Stimulated activated CD4-positive, alpha-beta T cell treated with anti-CD3 and anti-CD28 coated beads, Interleukin-1b, Interleukin-23, amount 100 ng/mL, for 48 hours (primary cell): ENCODE results near the gene S100A4.
"Not testable (repeated sequence)": the region's sequence is repeated elsewhere in the genome, so short reads cannot be mapped to it uniquely, and the experiment has no call there.

Source experiments
- DNase-seq: peaks from one replicate; pipeline ENCODE4 v3.0.0-alpha.2; 2020

Gene S100A4

DNA sequence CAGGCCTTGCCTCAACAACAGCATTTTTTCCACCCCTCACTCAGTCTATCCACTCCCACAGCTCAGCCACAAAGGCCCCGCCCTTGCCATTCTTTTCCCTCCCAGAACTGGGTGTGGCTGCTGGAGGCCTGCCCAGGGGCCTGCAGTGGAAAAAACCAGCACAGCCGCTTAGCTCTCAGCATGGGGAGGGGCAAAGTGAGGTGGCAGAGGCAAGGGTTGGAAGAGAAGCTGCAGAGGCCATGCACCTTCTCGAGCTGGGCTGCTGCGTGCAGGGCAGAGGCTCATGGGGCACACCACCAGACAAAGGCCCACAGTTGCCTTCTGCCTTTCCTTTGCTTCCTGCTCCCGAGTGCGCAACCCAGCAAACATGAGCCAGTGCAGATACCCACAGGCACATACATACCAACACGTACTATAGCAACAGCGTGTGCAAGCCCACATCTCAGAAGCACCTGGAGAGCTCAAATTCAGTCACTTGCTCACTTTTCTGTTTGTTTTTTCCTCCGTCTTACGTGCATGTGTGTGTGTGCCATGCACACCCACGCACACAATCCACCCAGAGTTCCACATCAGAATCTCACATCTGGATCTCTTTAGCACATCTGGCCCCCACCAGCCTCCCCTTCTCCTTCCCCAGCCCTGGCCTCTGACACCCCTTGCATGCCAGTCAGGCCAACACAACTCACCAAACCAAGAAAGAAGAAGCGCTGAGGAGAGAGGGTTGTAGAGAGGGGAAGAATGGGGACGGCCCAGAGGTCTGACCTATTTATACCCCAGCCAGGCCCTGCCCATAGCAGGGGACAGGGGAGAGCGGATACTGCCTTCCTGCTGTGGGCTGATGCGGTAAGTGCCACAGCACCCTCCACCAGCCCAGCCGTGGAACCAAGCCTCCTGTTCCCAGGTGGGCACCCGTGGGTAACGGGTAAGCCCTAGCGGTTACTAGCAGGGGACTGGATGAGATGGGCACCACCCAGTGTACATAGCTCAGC lies at the start of gene S100A4:
Gene S100A4, minus strand, starts transcription at position 740 of the 989 bp plus-strand sequence. CDS start 1,012 bp downstream, outside the sequence.
- DNase-seq = peak; percentile 96

DNA sequence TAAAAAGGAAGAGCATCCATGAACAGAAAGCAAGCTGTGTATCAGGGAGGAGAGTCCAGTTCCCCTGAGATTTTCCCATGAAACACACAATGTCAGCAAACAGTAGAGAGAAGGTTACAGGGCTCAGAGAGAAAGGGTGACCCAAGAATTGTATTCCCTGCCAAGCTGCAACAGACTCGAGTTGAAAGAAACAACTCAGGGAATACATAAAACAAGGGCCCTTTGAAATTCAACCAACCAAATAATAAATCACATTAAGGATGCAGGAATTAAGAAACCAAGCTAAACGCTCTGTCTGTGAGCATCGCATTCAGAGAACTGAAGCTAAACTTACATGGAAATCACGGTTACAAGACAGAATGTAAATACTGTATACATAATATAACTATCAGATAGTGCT lies 47.1 kb upstream of the S100A4 start:
- no peak for DNase-seq

DNA sequence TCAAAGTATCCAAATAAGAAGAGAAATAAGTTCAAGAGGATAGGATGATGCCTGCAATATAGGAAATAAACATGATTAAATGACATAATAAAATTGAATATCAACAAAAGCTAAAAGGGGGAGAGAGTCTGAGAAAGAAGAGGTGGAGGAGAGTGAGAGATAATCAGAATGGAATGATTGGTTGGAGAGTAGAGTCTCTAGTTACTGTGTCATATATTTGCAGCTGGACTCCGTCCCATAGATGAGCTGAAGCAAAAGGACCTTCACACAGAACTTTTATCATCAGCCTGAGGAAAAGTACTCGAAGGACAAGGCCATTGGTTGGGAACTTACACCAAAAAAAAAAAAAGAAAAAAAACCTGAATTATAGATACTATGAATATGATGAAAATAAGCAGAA lies 42.9 kb upstream of the S100A4 start:
- DNase-seq = no peak

DNA sequence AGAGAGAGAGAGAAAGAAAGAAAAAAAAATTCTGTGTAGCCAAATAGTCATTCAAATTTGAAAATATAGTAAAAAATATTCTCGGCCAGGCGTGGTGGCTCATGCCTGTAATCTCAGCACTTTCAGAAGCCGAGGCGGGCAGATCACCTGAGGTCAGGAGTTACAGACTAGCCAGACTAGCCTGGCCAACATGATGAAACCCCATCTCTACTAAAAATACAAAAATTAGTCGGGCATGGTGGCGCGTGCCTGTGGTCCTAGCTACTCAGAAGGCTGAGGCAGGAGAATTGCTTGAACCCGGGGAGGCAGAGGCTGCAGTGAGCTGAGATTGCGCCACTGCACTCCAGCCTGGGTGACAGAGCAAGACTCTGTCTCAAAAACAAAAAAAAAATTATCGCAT lies 42.4 kb upstream of the S100A4 start:
- not testable (repeated sequence) for DNase-seq

DNA sequence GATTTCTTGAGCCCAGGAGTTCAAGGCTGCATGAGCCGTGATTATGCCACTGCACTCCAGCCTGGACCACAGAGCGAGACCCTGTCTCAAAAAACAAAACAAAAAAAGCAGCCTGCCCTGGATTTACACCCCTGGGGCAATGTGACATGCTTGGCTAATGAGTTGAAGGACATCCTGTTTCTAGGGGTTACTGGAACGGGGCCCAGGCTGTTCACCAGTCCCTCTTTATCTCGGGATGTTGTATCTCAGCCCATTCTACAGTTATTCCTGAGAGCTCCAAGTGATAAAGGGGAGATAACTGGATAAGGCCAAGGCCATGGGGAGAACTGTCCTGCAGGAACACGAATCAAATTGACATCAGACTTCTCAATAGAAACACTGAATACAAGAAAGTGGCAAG lies 41.7 kb upstream of the S100A4 start:
- no peak for DNase-seq

DNA sequence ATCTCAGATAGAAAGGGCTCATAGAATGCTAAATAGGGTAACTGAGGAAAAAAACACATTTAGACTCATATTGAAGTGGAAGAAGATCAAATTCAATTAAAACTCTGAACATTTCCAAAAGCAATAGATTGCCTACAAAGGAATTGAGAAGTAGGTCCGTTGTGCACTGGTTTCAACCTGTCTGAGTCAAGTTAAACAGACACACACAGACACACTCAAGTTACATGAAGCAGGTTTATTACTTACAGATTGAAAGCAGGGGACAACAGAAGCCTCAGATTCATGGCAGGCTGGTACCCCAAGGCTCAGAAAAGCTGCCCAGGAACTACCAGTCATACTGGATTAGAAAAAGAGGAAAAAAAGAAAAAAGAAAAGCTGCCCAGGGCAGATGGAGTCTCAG lies 40.7 kb upstream of the S100A4 start:
- no peak for DNase-seq

DNA sequence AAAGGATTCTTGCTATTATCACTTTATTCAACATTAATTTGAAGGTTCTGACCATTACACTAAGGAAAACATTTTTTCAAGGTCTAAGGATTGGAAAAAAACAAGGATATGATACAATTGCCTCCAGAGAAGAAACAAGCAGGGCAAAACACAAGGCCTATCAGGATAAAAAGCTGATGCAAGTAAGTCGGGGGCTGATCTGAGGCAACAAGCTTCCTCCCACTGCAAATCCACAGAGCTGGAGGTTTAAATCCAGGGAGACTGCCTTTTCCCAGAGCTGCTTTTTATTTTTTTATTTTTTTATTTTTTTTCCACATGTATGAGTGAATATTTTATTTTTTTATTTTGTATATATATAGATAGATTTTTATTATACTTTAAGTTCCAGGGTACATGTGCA lies 39.4 kb upstream of the S100A4 start:
- no peak for DNase-seq

DNA sequence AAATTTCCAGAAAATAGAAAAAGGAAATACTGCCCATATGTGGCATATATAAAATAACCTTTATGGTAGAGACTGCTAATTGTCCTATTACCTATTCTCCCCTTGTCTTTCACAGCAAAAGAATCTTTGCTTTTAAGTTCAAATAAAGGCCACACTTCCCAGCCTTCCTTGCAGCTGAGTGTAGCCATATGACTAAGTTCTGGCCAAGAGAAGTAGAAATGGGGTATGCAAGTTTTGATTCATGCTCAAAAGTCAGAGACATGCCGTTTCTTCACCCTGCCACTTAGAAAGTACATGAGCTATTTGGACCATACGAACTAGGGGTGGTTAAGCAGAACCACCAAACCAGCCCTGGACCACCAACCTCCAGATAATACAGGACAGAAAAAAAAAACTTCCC lies 38.4 kb upstream of the S100A4 start:
- no peak for DNase-seq

DNA sequence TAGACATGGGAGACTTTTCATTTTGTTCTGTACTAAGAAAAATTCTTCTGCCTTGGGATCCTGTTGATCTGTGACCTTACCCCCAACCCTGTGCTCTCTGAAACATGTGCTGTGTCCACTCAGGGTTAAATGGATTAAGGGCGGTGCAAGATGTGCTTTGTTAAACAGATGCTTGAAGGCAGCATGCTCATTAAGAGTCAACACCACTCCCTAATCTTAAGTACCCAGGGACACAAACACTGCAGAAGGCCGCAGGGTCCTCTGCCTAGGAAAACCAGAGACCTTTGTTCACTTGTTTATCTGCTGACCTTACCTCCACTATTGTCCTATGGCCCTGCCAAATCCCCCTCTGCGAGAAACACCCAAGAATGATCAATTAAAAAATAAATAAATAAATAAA lies 37.9 kb upstream of the S100A4 start:
- DNase-seq = not testable (repeated sequence)

DNA sequence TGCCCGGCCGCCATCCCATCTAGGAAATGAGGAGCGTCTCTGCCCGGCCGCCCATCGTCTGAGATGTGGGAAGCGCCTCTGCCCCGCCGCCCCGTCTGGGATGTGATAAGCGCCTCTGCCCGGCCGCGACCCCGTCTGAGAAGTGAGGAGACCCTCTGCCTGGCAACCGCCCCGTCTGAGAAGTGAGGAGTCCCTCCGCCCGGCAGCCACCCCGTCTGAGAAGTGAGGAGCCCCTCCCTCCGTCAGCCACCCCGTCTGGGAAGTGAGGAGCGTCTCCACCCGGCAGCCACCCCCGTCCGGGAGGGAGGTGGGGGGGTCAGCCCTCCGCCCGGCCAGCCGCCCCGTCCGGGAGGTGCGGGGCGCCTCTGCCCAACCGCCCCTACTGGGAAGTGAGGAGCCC lies 37.2 kb upstream of the S100A4 start:
- not testable (repeated sequence) for DNase-seq

DNA sequence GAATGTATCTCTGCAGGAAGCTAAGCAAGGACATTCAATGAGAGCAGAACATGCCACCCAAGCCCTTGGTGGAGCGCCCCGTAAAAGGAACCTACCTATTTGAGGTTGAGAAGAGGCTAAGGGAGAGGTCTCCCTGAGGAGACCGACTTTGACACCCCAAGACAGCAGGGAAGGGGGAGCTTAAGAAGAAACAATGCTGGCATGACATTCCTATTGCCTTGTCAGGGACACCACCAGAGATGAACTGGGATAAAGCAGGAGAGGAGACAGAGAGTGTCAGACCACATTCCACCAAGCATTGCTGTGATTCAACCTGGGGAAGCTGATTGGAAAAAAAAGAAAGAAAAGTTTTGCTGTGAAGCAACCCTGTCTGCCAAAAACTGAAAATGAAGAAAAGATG lies 33.3 kb upstream of the S100A4 start:
- DNase-seq = no peak

DNA sequence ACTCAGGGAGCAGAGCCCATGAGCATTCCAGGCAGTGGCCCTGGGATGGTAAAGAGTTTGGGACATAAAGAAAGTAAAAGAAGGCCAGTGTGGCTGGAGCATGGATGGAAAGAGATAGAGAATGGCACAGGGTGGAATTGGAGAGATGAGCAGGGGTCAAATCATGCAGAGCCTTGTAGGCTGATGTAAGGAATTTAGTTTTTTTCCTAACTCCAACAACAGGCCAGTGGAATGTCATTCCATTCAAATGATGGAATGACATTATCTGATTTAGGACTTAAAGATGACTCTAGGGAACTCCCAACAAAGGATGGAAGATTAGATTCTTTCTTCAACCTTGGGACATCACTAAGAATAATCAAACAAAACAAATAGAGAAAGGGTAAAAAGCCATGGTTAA lies 32.9 kb upstream of the S100A4 start:
- DNase-seq = no peak

DNA sequence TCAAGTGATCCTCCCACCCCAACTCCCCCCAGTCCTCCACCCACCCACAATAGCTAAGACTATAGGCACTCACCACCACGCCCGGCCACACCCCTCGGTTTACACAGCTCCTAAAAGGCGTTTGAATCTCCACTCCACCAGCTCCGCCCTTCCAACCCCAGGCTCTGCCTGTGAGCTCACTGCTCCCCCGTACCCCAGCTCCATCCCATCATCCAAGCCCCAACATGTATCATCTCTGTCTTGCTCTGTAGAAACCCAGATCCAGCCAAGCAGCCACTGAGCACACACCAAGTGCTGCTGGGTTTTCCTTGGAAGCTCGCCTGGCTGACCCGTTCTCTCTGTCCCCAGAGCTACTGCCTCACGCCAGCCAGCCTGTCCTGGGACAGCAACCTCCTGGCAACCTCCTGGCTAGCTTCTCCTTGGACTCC lies 32.0 kb upstream of the S100A4 start:
- no peak for DNase-seq

DNA sequence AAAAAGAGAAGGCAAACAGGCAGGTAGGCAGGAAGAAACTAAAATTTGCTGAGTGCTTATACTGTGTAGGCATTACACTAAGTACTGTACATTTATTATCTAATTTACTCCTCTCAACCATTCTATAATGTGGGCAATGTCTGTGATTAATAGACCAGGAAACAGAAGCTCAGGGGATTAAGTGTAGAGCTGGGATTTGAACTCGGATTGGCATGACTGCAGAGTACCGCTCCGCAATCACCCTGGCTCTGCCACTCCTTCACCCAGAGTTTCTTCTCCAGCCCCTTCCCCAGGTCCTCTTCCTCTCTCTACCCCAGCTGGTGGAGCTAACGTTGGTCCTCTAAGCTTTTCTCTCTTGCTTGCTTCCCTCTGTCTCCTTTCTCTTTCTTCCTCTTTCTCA lies 31.5 kb upstream of the S100A4 start:
- DNase-seq = no peak

DNA sequence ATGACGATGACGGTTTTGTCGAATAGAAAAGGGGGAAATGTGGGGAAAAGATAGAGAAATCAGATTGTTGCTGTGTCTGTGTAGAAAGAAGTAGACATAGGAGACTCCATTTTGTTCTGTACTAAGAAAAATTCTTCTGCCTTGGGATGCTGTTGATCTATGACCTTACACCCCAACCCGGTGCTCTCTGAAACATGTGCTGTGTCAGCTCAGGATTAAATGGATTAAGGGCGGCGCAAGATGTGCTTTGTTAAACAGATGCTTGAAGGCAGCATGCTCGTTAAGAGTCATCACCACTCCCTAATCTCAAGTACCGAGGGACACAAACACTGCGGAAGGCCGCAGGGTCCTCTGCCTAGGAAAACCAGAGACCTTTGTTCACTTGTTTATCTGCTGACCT lies 29.9 kb upstream of the S100A4 start:
- not testable (repeated sequence) for DNase-seq

DNA sequence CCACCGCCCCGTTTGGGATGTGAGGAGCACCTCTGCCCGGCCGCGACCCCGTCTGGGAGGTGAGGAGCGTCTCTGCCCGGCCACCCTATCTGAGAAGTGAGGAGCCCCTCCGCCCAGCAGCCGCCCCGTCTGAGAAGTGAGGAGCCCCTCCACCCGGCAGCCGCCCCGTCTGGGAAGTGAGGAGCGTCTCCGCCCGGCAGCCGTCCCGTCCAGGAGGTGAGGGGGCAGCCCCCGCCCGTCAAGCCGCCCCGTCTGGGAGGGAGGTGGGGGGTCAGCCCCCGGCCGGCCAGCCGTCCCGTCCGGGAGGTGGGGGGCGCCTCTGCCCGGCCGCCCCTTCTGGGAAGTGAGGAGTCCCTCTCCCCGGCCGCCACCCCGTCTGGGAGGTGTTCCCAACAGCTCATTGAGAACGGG lies 29.5 kb upstream of the S100A4 start:
- not testable (repeated sequence) for DNase-seq

DNA sequence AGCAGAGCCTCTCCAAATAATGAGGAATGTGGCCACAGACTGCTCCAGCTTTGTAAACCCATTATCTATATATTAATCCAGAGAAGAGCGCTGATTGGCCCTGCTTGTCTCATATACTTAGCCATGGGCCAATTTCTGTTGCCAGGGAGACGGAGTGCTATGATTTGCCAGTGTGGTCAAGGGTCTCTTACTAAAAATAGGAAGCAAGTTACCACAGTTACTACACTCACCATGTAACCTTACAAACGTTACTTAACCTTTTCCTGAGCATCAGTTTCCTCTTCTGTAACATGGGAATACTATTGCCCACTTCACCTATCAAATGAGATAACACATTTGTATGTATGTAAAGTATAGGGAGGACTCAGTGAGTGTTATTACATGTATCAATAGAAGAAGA lies 27.7 kb upstream of the S100A4 start:
- DNase-seq = no peak

DNA sequence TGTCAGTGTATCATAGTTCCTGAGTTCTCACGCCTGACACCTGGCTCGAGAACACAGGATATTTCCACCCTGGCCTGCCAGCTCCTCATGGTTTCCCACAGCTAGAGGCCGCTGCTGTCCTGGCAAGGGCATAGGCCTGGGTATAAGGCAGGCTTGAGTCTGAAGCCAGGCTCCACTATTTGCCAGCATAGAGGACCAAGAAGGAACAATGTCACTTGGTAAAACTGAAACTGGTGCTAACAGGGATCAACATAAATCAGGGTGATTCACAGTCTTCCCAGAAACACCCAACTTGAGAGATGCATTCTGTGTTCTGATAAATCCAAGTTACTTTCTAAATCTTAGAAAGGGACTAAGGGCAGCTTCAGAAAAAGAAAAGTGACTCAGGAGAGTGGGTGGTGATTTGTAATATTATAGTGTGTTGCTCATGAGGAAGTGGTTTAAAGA lies 27.0 kb upstream of the S100A4 start:
- peak; percentile 81 for DNase-seq

DNA sequence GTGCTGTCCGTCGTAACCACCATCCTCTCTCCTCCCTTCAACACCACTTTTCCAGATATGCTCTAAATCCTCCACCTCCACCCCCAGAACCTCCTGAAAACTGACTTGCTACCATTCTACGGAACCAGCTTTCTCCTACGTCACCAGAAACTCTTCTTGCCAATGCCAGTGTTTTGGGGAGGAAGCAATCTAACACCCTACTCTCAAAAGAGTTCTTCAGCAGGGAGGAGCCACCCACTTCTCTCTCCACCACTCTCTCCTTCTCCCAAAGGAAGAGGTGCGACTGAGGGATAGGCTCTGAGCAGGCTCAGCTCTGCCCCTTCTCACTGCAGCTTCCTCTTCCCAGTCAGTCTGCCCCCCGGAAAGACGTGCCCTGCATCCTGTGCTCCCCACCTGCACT lies 26.1 kb upstream of the S100A4 start:
- DNase-seq = no peak

DNA sequence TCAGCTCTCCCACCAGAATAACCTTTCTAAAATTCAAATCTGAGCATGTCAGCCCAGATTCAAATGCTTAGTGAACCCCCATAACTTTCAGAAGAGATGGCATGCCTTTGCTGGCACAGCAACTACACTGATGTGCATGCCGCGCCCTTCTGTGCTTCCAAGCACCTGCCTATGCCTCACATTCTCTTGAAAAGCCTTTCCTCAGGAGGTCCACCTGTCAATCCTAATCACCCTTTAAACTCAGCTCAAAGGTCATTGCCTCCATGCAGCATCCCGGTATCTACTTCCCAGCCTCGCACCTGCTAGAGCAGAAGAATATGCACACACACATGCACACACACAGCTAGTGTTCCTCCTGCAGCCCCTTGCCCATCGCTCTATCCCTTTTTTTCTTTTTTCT lies 25.3 kb upstream of the S100A4 start:
- no peak for DNase-seq

DNA sequence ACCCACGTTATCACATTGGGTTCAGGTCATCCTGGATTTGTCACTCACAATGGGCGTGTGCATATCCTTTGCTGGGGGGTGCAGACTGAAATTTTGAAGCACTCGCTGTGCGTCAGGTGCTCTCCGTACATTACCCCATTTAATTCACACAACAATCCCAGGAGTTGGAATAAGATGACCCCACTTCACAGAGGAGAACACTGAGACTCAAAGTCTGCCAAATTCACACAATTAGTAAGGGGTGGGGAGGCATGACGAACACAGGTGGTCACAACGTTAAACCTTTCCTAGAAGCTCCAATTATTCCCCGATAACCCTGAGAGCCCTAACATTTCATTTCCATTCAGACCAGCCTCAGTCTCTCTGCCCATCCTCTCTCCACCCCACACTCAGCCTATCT lies 23.9 kb upstream of the S100A4 start:
- DNase-seq = no peak

DNA sequence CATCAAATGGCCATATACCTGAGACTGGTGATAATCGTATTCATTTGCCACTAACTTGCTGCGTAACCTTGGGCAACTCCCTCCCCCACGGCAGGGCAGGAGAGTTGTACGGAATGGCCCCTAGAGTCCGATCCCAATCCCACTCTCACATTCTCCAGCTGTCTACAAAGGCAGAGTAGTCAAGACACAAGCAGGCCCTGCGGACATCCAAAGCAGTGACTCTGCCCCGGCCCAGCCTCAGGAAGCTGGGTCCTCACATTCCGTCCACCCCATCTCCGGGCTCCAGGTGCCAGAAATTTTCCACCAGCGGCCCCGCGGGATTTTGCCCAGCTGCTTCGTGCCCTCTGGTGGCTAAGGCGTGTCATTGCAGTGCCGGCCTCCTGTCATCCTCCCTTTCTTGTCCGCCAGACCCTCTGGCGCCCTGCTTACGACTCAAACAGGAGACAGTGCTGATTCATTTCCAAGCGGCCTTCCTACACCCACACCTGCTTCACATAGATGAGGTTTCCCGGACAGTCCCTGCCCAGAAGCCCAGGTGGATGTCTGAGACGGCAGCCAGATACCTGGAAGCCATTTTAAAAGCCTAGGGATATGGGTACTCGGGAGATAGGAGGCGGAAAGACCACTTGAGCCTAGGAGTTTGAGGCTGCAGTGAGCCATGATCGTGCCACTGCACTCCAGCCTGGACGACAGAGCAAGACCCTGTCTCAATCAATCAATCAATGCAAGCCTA lies 22.9 kb upstream of the S100A4 start:
- peak; percentile 89 for DNase-seq

DNA sequence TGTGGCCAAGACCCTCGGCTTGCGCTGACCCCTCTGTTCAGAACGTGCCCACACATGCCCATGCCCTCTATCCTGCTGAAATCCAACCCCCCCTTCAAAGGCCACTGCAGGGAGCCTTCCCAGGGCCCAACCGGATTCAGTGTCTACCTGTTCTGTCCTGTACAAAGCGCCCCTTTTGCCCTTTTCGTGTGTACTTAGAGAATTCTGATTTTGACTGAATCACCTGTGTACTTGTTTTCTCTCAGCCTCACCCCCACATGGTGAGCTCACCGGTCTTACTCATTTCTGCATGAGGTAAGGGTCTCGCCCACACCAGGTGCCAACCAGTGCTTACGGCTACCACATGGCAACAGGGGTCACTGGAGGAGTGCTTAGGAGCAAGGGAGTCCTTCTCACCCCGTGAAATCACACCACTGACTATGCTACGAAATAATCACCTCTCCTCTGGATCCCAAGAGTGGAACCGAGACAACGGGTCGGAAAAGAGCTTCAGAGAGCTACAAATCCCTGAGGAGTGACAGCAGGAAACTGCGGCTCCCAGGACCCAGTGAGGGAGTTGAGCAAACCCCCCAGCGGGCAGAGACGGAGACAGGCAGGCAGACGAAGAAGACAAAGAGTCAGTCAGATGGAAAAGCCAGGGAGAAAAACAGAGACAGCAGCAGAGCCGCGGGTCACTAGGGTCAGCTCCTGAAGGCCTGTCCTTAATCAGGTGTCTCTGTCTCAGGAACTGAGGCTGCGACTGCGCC lies 22.2 kb upstream of the S100A4 start:
- DNase-seq = peak; percentile 86
